ENCODE results near the gene ZNF791.
A peak's percentile ranks its signal among the peaks of the same experiment; 100 is the strongest.

Gene ZNF791

DNA sequence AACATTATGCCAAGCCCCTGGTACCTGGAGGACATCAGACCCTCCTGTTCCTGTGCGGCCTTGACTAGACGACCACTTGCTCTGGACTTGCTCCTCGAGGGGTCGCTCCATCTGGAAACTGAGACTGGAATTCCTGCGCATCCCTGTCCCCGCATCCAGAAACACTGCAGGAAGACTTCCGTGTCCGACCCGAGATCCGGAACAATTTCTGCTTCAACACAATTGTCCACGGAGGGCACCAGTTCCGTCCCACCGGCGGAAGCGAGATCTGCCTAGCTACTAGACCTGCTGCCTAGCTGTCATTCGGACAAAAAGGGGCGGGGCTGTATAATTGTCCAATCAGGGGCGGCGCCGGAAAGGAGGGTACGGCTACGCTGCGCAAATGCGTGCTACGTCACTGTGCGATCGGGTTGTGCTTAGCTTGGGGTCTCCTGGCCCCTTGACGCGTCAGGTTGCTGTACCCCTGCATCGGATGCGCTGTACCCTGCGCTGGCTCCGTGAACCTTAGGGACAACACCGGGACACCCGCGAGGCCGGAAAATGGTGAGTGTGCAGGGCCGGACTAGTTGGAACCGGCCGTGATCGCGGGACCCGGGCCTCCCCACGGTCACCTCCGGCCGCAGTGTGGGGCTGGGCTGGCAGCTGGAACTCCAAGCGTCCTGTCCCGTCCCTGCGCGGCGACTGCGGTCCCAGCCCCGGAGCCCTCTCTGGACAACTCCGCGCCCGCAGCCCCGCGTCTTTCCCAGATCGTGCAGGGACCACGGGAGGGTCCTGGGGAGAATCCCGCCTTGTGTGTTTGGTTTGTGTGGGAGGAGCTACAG, at the start of gene ZNF791, which contains the start of gene ZNF490 (continued):
- TF ChIP-seq PBX3 (CRISPR knock-in tag; IDR thresholded peaks at IDR 0.05): no peak
- TF ChIP-seq, protein P1, sequence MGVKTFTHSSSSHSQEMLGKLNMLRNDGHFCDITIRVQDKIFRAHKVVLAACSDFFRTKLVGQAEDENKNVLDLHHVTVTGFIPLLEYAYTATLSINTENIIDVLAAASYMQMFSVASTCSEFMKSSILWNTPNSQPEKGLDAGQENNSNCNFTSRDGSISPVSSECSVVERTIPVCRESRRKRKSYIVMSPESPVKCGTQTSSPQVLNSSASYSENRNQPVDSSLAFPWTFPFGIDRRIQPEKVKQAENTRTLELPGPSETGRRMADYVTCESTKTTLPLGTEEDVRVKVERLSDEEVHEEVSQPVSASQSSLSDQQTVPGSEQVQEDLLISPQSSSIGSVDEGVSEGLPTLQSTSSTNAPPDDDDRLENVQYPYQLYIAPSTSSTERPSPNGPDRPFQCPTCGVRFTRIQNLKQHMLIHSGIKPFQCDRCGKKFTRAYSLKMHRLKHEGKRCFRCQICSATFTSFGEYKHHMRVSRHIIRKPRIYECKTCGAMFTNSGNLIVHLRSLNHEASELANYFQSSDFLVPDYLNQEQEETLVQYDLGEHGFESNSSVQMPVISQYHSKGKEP (tag by site-specific recombination; IDR thresholded peaks at IDR 0.05): no peak
- peak; percentile 42; the same call in 1 of the 2 replicates for TF ChIP-seq ZNF324 (tag by site-specific recombination; IDR thresholded peaks at IDR 0.05)
- no peak; the same call in 1 of the 2 replicates for TF ChIP-seq ZFP69B (tag by site-specific recombination; IDR thresholded peaks at IDR 0.05)
- TF ChIP-seq ZNF37A (tag by site-specific recombination; IDR thresholded peaks at IDR 0.05): no peak
- TF ChIP-seq WT1 (tag by site-specific recombination; IDR thresholded peaks at IDR 0.05): 0 out of 2 replicates have a peak, but pooled peaks have one; percentile 23
- peak; percentile 98 for TF ChIP-seq ZBTB48 (tag by site-specific recombination; IDR thresholded peaks at IDR 0.05)
- TF ChIP-seq, protein P2, sequence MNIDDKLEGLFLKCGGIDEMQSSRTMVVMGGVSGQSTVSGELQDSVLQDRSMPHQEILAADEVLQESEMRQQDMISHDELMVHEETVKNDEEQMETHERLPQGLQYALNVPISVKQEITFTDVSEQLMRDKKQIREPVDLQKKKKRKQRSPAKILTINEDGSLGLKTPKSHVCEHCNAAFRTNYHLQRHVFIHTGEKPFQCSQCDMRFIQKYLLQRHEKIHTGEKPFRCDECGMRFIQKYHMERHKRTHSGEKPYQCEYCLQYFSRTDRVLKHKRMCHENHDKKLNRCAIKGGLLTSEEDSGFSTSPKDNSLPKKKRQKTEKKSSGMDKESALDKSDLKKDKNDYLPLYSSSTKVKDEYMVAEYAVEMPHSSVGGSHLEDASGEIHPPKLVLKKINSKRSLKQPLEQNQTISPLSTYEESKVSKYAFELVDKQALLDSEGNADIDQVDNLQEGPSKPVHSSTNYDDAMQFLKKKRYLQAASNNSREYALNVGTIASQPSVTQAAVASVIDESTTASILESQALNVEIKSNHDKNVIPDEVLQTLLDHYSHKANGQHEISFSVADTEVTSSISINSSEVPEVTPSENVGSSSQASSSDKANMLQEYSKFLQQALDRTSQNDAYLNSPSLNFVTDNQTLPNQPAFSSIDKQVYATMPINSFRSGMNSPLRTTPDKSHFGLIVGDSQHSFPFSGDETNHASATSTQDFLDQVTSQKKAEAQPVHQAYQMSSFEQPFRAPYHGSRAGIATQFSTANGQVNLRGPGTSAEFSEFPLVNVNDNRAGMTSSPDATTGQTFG (tag by site-specific recombination; IDR thresholded peaks at IDR 0.05; ENCODE audit: borderline replicate concordance): no peak
- TF ChIP-seq ZBTB6 (tag by site-specific recombination; IDR thresholded peaks at IDR 0.05): no peak
- peak; percentile 88 for TF ChIP-seq ZBTB7A (tag by site-specific recombination; IDR thresholded peaks at IDR 0.05; ENCODE audit: low read depth)
- TF ChIP-seq YY1 (tag by site-specific recombination; IDR thresholded peaks at IDR 0.05): no peak
- TF ChIP-seq SALL2 (tag by site-specific recombination; IDR thresholded peaks at IDR 0.05; ENCODE audit: borderline replicate concordance): no peak
- no peak for TF ChIP-seq ZNF202 (tag by site-specific recombination; IDR thresholded peaks at IDR 0.05; ENCODE audit: borderline replicate concordance)
- TF ChIP-seq GLIS2 (tag by site-specific recombination; IDR thresholded peaks at IDR 0.05): peak; percentile 97
- TF ChIP-seq ZNF394 (tag by site-specific recombination; IDR thresholded peaks at IDR 0.05; ENCODE audit: borderline replicate concordance): no peak; the same call in none of the 2 replicates
- peak; percentile 56; the same call in 1 of the 2 replicates for TF ChIP-seq ZSCAN23 (tag by site-specific recombination; IDR thresholded peaks at IDR 0.05)
- TF ChIP-seq HOXC10 (CRISPR knock-in tag; IDR thresholded peaks at IDR 0.05): no peak
- no peak for TF ChIP-seq ZNF48 (tag by site-specific recombination; IDR thresholded peaks at IDR 0.05)
- TF ChIP-seq ZNF510 (tag by site-specific recombination; IDR thresholded peaks at IDR 0.05; ENCODE audit: insufficient replicate concordance): no peak
- TF ChIP-seq ZNF776 (tag by site-specific recombination; IDR thresholded peaks at IDR 0.05; ENCODE audit: borderline replicate concordance): no peak
- TF ChIP-seq SETDB1 (IDR thresholded peaks at IDR 0.05; ENCODE audit: insufficient read length, low read length): no peak
- peak; percentile 74; the same call in 1 of the 2 replicates for TF ChIP-seq ZNF580 (tag by site-specific recombination; IDR thresholded peaks at IDR 0.05)
- no peak for TF ChIP-seq HOXD13 (CRISPR knock-in tag; IDR thresholded peaks at IDR 0.05; ENCODE audit: borderline replicate concordance)
- TF ChIP-seq KLF7 (tag by site-specific recombination; IDR thresholded peaks at IDR 0.05; ENCODE audit: borderline replicate concordance): 0 out of 2 replicates have a peak, but pooled peaks have one; percentile 56
- TF ChIP-seq ZNF549 (tag by site-specific recombination; IDR thresholded peaks at IDR 0.05): no peak
- TF ChIP-seq KLF9 (tag by site-specific recombination; IDR thresholded peaks at IDR 0.05; ENCODE audit: low read depth): peak; percentile 52; the same call in 1 of the 2 replicates
- no peak for TF ChIP-seq ZNF248 (tag by site-specific recombination; IDR thresholded peaks at IDR 0.05)
- TF ChIP-seq ZBTB21 (tag by site-specific recombination; IDR thresholded peaks at IDR 0.05): peak; percentile 89
- 0 out of 2 replicates have a peak, but pooled peaks have one; percentile 12 for TF ChIP-seq ZBTB8A (tag by site-specific recombination; IDR thresholded peaks at IDR 0.05)
- TF ChIP-seq, protein P3, sequence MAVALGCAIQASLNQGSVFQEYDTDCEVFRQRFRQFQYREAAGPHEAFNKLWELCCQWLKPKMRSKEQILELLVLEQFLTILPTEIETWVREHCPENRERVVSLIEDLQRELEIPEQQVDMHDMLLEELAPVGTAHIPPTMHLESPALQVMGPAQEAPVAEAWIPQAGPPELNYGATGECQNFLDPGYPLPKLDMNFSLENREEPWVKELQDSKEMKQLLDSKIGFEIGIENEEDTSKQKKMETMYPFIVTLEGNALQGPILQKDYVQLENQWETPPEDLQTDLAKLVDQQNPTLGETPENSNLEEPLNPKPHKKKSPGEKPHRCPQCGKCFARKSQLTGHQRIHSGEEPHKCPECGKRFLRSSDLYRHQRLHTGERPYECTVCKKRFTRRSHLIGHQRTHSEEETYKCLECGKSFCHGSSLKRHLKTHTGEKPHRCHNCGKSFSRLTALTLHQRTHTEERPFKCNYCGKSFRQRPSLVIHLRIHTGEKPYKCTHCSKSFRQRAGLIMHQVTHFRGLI (tag by site-specific recombination; IDR thresholded peaks at IDR 0.05): no peak
- TF ChIP-seq ZNF174 (tag by site-specific recombination; IDR thresholded peaks at IDR 0.05): no peak
- TF ChIP-seq ZNF792 (tag by site-specific recombination; IDR thresholded peaks at IDR 0.05): peak; percentile 83; the same call in 1 of the 2 replicates

Data from HEK293 (cell line).